ENCODE results near the gene CLEC4G. TPM values are rescaled to one million over a fixed set of nuclear protein-coding genes. Genes with fewer than 3 reads are reported as not detected.

CLEC4G gene
- total and polyA plus RNA-seq, 2 donors (not counting 3 experiments of a cell fraction or from before 2014, with no cell fraction given), result not detected

DNA sequence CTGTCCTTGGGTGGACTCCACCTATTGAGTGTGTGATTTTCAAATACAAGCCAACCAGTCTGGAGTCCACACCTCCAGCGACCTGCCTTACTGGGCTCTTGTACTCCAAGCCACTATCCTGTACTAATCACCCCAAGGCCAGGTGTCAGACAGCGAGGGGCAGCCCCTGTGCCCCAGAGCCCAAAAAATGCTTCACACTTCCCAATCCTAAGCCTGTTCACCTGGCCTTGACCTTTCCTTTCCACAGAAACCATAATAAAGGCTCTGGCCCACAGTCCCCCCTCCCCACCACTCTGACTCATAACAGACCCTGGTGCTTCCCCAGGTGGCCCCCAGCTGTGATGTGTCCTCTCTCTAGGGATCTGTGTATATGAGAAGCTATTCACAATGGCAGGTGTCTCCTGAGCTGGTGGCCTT lies 11.5 kb upstream of the CLEC4G start:
- CTCF ChIA-PET, result interaction anchor here (1.9 to 2.3 kb wide), 2 partner anchors 56 to 62 kb away, joined by 5 to 9 read pairs; partner anchors contain the start of gene TRAPPC5
- BruUV-seq (replicated peaks), result no TSS peak

More for the DNA sequence above, 11.5 kb upstream of the CLEC4G start:
- Histone ChIP-seq H3K36me3 (ENCODE audit: control insufficient read depth in 2 of 2, extremely low read depth in 1 of 2, insufficient read depth in 2 of 2, low read length in 2 of 2) (no peaks in the 10 kb centered on the region), H4K20me1 (replicated peaks; ENCODE audit: control insufficient read depth, extremely low read depth, insufficient read depth, low read length) (no peaks in the 10 kb centered on the region), H3K27me3 (ENCODE audit: control insufficient read depth in 2 of 2, insufficient read depth in 2 of 2, low read length in 2 of 2) (peaks cover 0 to 3% of the 10 kb centered on the region in 2 experiments), H3K9ac (replicated peaks; ENCODE audit: extremely low read depth, insufficient read depth, low read length) (no peak overlapping the region), H3K4me3 (replicated peaks in 1 of 3; ENCODE audit: insufficient read depth in 1 of 3, low read depth in 1 of 3, low read length in 3 of 3) (no peak overlapping the region), H3K9me3 (replicated peaks; ENCODE audit: control insufficient read depth, insufficient read depth, low read length) (no peaks in the 10 kb centered on the region), H3K9me1 (replicated peaks; ENCODE audit: control insufficient read depth, extremely low read depth, insufficient read depth, low read length) (no peaks in the 10 kb centered on the region), H3K79me2 (ENCODE audit: control insufficient read depth, insufficient read depth, low read length) (no peaks in the 10 kb centered on the region), H2AFZ (ENCODE audit: low read depth, low read length) (no peak overlapping the region), H3K4me2 (ENCODE audit: insufficient read depth, low read length) (no peak overlapping the region), H3K4me1 (ENCODE audit: control insufficient read depth, extremely low read depth, insufficient read depth, low read length) (no peaks in the 10 kb centered on the region), H3K27ac (ENCODE audit: insufficient read depth, low read depth, low read length) (no peak overlapping the region)
- FAIRE-seq (no peak), DNase-seq (ENCODE audit: low read depth, low spot score) (no peak)
- POLR2A ChIA-PET, result no interaction called here
- intact Hi-C loops (cut with micrococcal nuclease), result no loop called here
- dilution Hi-C loops (cut with MboI; ENCODE audit: extremely low pct_ligation_motif_present, low sequenced_read_pairs), result no loop called here
- no peak for TF ChIP-seq POLR2A (IDR thresholded peaks at IDR 0.05; ENCODE audit: low read depth, low read length)
- TF ChIP-seq MAX (IDR thresholded peaks at IDR 0.05; ENCODE audit: insufficient read depth, insufficient read length), result no peak
- TF ChIP-seq FOS (IDR thresholded peaks at IDR 0.05; ENCODE audit: borderline replicate concordance, insufficient read depth, low read length), result no peak
- TF ChIP-seq MYC (IDR thresholded peaks at IDR 0.05; ENCODE audit: low read depth, low read length), result no peak
- TF ChIP-seq GATA2 (IDR thresholded peaks at IDR 0.05; ENCODE audit: insufficient read depth, insufficient read length, low read depth, low read length), result no peak
- TF ChIP-seq, protein P1, sequence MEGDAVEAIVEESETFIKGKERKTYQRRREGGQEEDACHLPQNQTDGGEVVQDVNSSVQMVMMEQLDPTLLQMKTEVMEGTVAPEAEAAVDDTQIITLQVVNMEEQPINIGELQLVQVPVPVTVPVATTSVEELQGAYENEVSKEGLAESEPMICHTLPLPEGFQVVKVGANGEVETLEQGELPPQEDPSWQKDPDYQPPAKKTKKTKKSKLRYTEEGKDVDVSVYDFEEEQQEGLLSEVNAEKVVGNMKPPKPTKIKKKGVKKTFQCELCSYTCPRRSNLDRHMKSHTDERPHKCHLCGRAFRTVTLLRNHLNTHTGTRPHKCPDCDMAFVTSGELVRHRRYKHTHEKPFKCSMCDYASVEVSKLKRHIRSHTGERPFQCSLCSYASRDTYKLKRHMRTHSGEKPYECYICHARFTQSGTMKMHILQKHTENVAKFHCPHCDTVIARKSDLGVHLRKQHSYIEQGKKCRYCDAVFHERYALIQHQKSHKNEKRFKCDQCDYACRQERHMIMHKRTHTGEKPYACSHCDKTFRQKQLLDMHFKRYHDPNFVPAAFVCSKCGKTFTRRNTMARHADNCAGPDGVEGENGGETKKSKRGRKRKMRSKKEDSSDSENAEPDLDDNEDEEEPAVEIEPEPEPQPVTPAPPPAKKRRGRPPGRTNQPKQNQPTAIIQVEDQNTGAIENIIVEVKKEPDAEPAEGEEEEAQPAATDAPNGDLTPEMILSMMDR (IDR thresholded peaks at IDR 0.05; ENCODE audit: extremely low read depth in 1 of 2, insufficient read depth in 1 of 2, low read depth in 1 of 2, low read length in 2 of 2), result no peak
- no peak for TF ChIP-seq POLR2AphosphoS5 (IDR thresholded peaks at IDR 0.05; ENCODE audit: insufficient read depth, low read depth, low read length)
- TF ChIP-seq JUN (IDR thresholded peaks at IDR 0.05; ENCODE audit: borderline replicate concordance, insufficient read depth, insufficient read length, low read depth), result no peak
- TF ChIP-seq EZH2 (IDR thresholded peaks at IDR 0.05; ENCODE audit: borderline replicate concordance, low read depth, low read length, severe bottlenecking), result no peak

Measured in endothelial cell of umbilical vein (primary cell).